IPS-18a (cell line): ENCODE results near the gene EFEMP2.
A peak's percentile ranks its signal among the peaks of the same experiment; 100 is the strongest.

ENCODE experiments used
- H3K27ac ChIP-seq: one replicate; pipeline ENCODE4 v1.5.1; 2013; ENCODE audit warnings: low read length
- H3K27me3 ChIP-seq: one replicate; pipeline ENCODE4 v1.6.1; 2013; ENCODE audit warnings: mild to moderate bottlenecking, low read length; ENCODE audit not compliant: control insufficient read depth, insufficient read depth
- H3K36me3 ChIP-seq: one replicate; pipeline ENCODE4 v1.6.1; 2013; ENCODE audit warnings: low read depth, low read length; ENCODE audit not compliant: control insufficient read depth
- H3K4me1 ChIP-seq: one replicate; pipeline ENCODE4 v1.6.1; 2013; ENCODE audit warnings: low read depth, low read length; ENCODE audit not compliant: control insufficient read depth
- H3K4me3 ChIP-seq: one replicate; pipeline ENCODE4 v1.5.1; 2013; ENCODE audit warnings: low read length
- H3K9ac ChIP-seq: one replicate; pipeline ENCODE4 v1.6.1; 2013; ENCODE audit warnings: mild to moderate bottlenecking, low read length, moderate library complexity
- H3K9me3 ChIP-seq: one replicate; pipeline ENCODE4 v1.6.1; 2013; ENCODE audit warnings: low read depth, low read length; ENCODE audit not compliant: control insufficient read depth

EFEMP2 gene

DNA sequence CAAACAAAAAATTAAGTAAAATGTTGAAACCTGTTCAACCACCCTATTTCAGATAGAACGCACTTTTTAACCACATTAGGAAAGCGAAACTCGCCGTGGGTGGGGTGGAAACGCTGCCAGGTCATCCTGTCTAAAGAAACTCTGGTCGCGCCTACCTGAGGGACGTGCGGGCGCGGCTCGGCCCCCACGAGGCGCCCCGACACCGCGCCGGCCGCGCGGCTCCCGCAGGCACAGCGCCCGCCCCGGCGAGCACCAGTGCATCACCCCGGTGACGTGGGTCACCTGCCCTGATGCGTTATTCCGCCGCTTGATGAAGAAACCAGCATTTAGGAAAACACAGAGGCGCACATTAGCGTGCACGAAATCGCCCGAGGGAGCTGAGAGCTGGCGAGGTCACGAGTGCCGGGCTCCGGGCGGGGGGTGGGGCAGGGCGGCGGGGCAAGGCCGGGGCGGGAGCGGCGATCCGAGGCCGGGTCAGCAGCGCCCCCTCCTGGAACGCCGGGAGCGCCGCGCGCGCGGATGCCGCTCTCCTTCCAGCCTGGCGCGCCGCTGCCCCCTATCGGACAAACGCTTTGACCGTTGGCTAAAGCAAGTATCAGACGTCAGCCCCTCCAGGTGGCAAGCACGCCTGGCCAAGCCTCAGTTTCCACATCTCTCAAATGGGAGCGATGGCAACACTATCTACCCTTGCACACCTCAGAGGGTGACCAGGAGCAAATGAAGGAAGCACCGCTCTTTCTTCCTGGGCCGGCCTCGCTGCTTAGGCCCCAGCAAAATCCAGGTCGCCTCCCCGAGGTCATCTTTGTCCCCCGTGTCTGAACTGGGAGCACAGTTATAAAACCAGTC, 54.5 kb downstream of the EFEMP2 start:
- H3K4me3 ChIP-seq, result peak overlapping the region; percentile 63
- H3K9ac ChIP-seq, result no peak overlapping the region
- no peaks in the 10 kb centered on the region for H3K36me3 ChIP-seq
- no peak overlapping the region for H3K27ac ChIP-seq
- H3K9me3 ChIP-seq, result no peaks in the 10 kb centered on the region
- no peaks in the 10 kb centered on the region for H3K4me1 ChIP-seq
- peaks cover 16% of the 10 kb centered on the region for H3K27me3 ChIP-seq

DNA sequence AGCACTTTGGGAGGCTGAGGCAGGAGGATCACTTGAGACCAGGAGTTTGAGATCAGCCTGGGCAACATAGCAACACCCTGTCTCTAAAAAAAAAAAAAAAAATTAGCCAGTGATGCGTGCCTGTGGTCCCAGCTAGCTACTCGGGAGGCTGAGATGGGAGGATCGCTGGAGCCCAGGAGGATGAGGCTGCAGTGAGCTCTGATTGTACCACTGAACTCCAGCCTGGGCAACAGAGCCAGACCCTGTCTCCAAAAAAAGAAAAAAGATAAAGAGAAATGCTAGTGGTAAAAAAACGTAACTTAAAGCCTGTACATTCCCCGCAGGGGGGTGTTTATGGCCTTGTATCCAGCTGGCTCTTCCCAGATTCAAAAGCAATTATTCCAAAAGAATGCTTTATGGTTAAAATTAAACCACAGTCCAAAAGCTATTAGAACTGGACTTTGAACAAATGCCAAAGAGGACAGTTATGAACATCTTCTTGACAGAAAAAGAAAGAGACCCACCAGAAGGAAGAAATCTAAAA, 55.2 kb downstream of the EFEMP2 start:
- Histone ChIP-seq H3K9ac (no peak overlapping the region), H3K9me3 (no peaks in the 10 kb centered on the region), H3K4me3 (peak overlapping the region; percentile 63), H3K27me3 (peaks cover 16% of the 10 kb centered on the region), H3K27ac (no peak overlapping the region), H3K36me3 (no peaks in the 10 kb centered on the region), H3K4me1 (no peaks in the 10 kb centered on the region)

DNA sequence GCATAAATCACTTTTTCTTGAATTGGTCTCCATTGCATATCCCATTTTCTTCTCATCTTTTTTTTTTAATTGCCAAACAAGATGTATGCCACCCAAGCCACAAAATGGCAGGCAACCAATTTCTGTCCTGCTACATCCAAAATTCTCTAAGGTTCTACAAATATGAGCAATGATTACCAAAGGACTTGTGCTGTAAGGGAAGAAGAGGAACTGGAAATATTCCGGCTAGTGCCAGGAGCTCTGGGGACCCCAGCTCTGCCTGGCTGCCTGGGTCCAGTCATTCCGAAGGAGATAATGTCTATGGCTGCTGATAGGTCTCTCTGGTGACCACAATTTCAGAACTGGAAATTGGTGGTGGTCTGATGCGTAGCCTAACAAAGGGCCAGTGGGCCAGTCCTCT, 55.9 kb downstream of the EFEMP2 start:
- H3K4me1 ChIP-seq, result no peaks in the 10 kb centered on the region
- H3K27me3 ChIP-seq, result peaks cover 16% of the 10 kb centered on the region
- H3K4me3 ChIP-seq, result no peak overlapping the region
- H3K9me3 ChIP-seq, result no peaks in the 10 kb centered on the region
- no peak overlapping the region for H3K27ac ChIP-seq
- no peak overlapping the region for H3K9ac ChIP-seq
- no peaks in the 10 kb centered on the region for H3K36me3 ChIP-seq
